NT2/D1 (cell line): ENCODE data around the gene NAV2.

Experiments used
- SUZ12 ChIP-seq: IDR thresholded peaks from 2 replicates; pipeline ENCODE4 v1.6.1; 2011; ENCODE audit not compliant: insufficient read length, insufficient read depth; ENCODE audit errors: extremely low read depth
- YY1 ChIP-seq: IDR thresholded peaks from 2 replicates; pipeline ENCODE4 v1.6.1; 2011; ENCODE audit not compliant: insufficient read length, insufficient read depth
- ZNF274 ChIP-seq: IDR thresholded peaks from 2 replicates; pipeline ENCODE4 v1.6.1; 2011; ENCODE audit warnings: mild to moderate bottlenecking, low read depth, low read length

DNA sequence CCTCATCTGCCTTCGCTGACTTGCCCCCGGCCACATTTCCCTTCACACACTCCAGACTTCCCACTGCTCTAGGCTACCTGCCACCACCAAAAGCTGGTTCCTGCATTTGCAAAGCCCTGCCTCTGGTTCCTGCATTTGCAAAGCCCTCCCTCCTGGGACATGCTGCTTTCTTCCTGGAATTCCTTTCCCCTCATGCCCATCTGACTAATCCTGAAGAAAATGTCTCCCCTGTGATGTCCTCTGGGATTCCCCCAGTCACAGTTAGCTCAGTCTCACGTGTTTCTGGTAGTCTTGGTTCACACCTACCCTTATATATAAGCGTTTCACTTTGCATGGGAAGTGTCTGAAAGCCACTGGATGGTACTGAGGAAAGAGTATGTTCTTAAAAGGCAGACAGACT, 240.7 kb downstream of the NAV2 start:
- TF ChIP-seq SUZ12, result no peak
- no peak for TF ChIP-seq ZNF274
- TF ChIP-seq YY1, result peak; percentile 52
